Measurements from ENCODE around the gene DPYD.

DPYD gene

GRCh38 chr1:97936976-97937375 lies 16.1 kb upstream of the DPYD start:
- H3K27ac ChIP-seq: no peak overlapping the region
- no peak for TF ChIP-seq CTCF (conservative IDR thresholded peaks at IDR 0.05)
- TF ChIP-seq ZFX (IDR thresholded peaks at IDR 0.05): no peak

GRCh38 chr1:97934491-97934890 lies 13.7 kb upstream of the DPYD start:
- no peak overlapping the region for H3K27ac ChIP-seq
- TF ChIP-seq CTCF (conservative IDR thresholded peaks at IDR 0.05): no peak
- no peak for TF ChIP-seq ZFX (IDR thresholded peaks at IDR 0.05)

GRCh38 chr1:97929874-97930851 lies 9.3 kb upstream of the DPYD start:
- TF ChIP-seq ZFX (IDR thresholded peaks at IDR 0.05) (no peak), CTCF (conservative IDR thresholded peaks at IDR 0.05) (no peak)
- no peak overlapping the region for H3K27ac ChIP-seq

GRCh38 chr1:97926017-97926708 lies 5.3 kb upstream of the DPYD start:
- H3K27ac ChIP-seq: no peak overlapping the region
- no peak for TF ChIP-seq CTCF (conservative IDR thresholded peaks at IDR 0.05)
- no peak for TF ChIP-seq ZFX (IDR thresholded peaks at IDR 0.05)

GRCh38 chr1:97925151-97925550 lies 4.3 kb upstream of the DPYD start:
- TF ChIP-seq ZFX (IDR thresholded peaks at IDR 0.05) (no peak), CTCF (conservative IDR thresholded peaks at IDR 0.05) (no peak)
- H3K27ac ChIP-seq: no peak overlapping the region

- no peak for TF ChIP-seq CTCF (conservative IDR thresholded peaks at IDR 0.05)
- TF ChIP-seq ZFX (IDR thresholded peaks at IDR 0.05): no peak
- no peak overlapping the region for H3K27ac ChIP-seq
These were observed 3.0 kb upstream of the DPYD start for GRCh38 chr1:97923811-97924210.

GRCh38 chr1:97920276-97920831 lies 480 bp downstream of the DPYD start:
- TF ChIP-seq ZFX (IDR thresholded peaks at IDR 0.05) (no peak), CTCF (conservative IDR thresholded peaks at IDR 0.05) (no peak)
- no peak overlapping the region for H3K27ac ChIP-seq

Data from C4-2B (cell line).